ENCODE data around the gene TCTA.

The TCTA gene

GRCh38 chr3:49397470-49397869, 14.8 kb upstream of the TCTA start:
- peaks cover 3 to 20% of the 10 kb centered on the region in 2 experiments; a peak in 2 of 3 replicates for H3K36me3 ChIP-seq (ENCODE audit: control insufficient read depth in 2 of 2, insufficient read depth in 1 of 2, low read length in 2 of 2)
- ChIA-PET CTCF (no interaction called here), POLR2A (interaction anchor here (0.9 kb wide), 1 partner anchor 14 kb away, joined by 6 read pairs; the partner anchor contains the start of gene RHOA)
- peaks cover 4% of the 10 kb centered on the region for H3K4me1 ChIP-seq (ENCODE audit: control insufficient read depth, insufficient read depth, low read length)
- H3K27ac ChIP-seq (ENCODE audit: extremely low read depth, low read depth, low read length): no peak overlapping the region
- TF ChIP-seq ZNF658 (tag by site-specific recombination; IDR thresholded peaks at IDR 0.05) (no peak), PATZ1 (tag by site-specific recombination; IDR thresholded peaks at IDR 0.05) (no peak), ZNF76 (tag by site-specific recombination; IDR thresholded peaks at IDR 0.05; ENCODE audit: borderline replicate concordance, low read depth) (peak; percentile 37; the same call in 1 of the 2 replicates), ZBTB49 (tag by site-specific recombination; IDR thresholded peaks at IDR 0.05; ENCODE audit: low read depth) (no peak), ZNF239 (tag by site-specific recombination; IDR thresholded peaks at IDR 0.05) (no peak), PRDM10 (tag by site-specific recombination; IDR thresholded peaks at IDR 0.05) (0 out of 2 replicates have a peak, but pooled peaks have one; percentile 31), GLIS1 (tag by site-specific recombination; IDR thresholded peaks at IDR 0.05) (peak; percentile 37; the same call in 1 of the 2 replicates), ZNF121 (tag by site-specific recombination; IDR thresholded peaks at IDR 0.05) (no peak), ZBTB17 (tag by site-specific recombination; IDR thresholded peaks at IDR 0.05) (peak; percentile 95), ZNF335 (tag by site-specific recombination; conservative IDR thresholded peaks at IDR 0.05) (peak; percentile 33; the same call in 1 of the 2 replicates), SP3 (tag by site-specific recombination; IDR thresholded peaks at IDR 0.05) (no peak)
- no peak overlapping the region for H3K4me3 ChIP-seq (ENCODE audit: low read depth, low read length)
- H3K9me3 ChIP-seq (ENCODE audit: control insufficient read depth, insufficient read depth, low read depth, low read length): no peaks in the 10 kb centered on the region

- ChIA-PET CTCF (no interaction called here), POLR2A (no interaction called here)
- Histone ChIP-seq H3K36me3 (ENCODE audit: control insufficient read depth in 2 of 2, insufficient read depth in 1 of 2, low read length in 2 of 2) (peaks cover 6 to 28% of the 10 kb centered on the region in 2 experiments; a peak in 2 of 3 replicates), H3K9me3 (ENCODE audit: control insufficient read depth, insufficient read depth, low read depth, low read length) (no peaks in the 10 kb centered on the region), H3K27ac (ENCODE audit: extremely low read depth, low read depth, low read length) (no peak overlapping the region), H3K4me1 (ENCODE audit: control insufficient read depth, insufficient read depth, low read length) (peaks cover 5% of the 10 kb centered on the region), H3K4me3 (ENCODE audit: low read depth, low read length) (no peak overlapping the region)
- TF ChIP-seq ZNF549 (tag by site-specific recombination; IDR thresholded peaks at IDR 0.05) (no peak), ZBTB17 (tag by site-specific recombination; IDR thresholded peaks at IDR 0.05) (no peak), ZBTB21 (tag by site-specific recombination; IDR thresholded peaks at IDR 0.05) (no peak), GLI4 (tag by site-specific recombination; IDR thresholded peaks at IDR 0.05) (no peak), ZNF350 (tag by site-specific recombination; IDR thresholded peaks at IDR 0.05) (no peak), ZFP69B (tag by site-specific recombination; IDR thresholded peaks at IDR 0.05) (no peak), ZNF184 (tag by site-specific recombination; IDR thresholded peaks at IDR 0.05) (no peak), ZNF530 (tag by site-specific recombination; IDR thresholded peaks at IDR 0.05; ENCODE audit: low read depth) (no peak)
These were observed 12.8 kb upstream of the TCTA start for GRCh38 chr3:49399461-49399860.

All from HEK293 (cell line).